Adrenal gland (tissue), 5 donors: ENCODE results near the gene HES4.

Experiments
- CTCF ChIP-seq, 6 experiments: fragments of 450-650 bp in 4 of 6; fragments of 200-600 bp in 2 of 6; sonication (generic) in 1 of 6; IDR thresholded peaks; 1 replicate in 5 of 6; 2 replicates in 1 of 6; pipeline versions ENCODE4 v1.5.1 to v1.8.0; 2016 to 2021; ENCODE audit warnings: antibody characterized with exemption in 6 of 6, mild to moderate bottlenecking in 2 of 6, moderate library complexity in 1 of 6
- POLR2A ChIP-seq, 2 donors: fragments of 450-650 bp; IDR thresholded peaks; one replicate each; pipeline ENCODE4 v1.6.1; 2017; ENCODE audit warnings: antibody characterized with exemption in 2 of 2, mild to moderate bottlenecking in 2 of 2, moderate library complexity in 1 of 2
- donor health status: DM: no; HTN: no; CAD: no.

GRCh38 chr1:965526-966134 lies 34.3 kb downstream of the HES4 start:
- TF ChIP-seq POLR2A (IDR thresholded peaks at IDR 0.05) (no peak), CTCF (IDR thresholded peaks at IDR 0.05) (no peak)
